Measurements from ENCODE around the gene HBB. TPM values are rescaled to one million over a fixed set of nuclear protein-coding genes. Genes with fewer than 3 reads are reported as not detected.

HBB gene
- total RNA-seq, 4 donors from 2014 or later = 3.7 to 45.8 (median 15.2) TPM

DNA sequence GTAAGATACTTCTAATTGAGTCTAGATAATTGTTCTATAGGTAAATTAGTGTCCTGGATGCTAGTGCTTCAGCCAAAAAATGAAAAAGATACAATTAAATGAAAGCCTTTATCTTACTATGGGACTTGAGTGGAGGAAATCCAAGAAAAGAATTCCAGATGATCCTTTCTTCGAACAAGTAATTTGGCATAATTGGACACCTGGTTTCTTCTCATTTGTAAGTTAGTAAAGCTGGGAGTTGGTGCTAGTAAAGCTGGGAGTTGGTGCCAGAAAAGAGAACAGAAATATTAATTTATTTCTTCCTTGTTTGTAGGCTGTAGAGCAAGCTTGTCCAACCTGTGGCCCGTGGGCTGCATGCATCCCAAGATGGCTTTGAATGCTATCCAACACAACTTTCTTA, 38.7 kb downstream of the HBB start:
- Histone ChIP-seq H3K27ac (no peak overlapping the region), H3K4me1 (no peaks in the 10 kb centered on the region), H3K9me3 (no peaks in the 10 kb centered on the region), H3K4me3 (no peak overlapping the region), H3K36me3 (no peaks in the 10 kb centered on the region), H3K27me3 (no peaks in the 10 kb centered on the region)
- WGBS = 72% methylated on average over 2 of the region's 2 CpGs
- no peak for DNase-seq (ENCODE audit: low spot score in 2 of 2)
- TF ChIP-seq POLR2AphosphoS5 (IDR thresholded peaks at IDR 0.05) = no peak
- no peak for TF ChIP-seq POLR2A (IDR thresholded peaks at IDR 0.05)
- no peak for TF ChIP-seq EP300 (IDR thresholded peaks at IDR 0.05)
- TF ChIP-seq, protein P1, sequence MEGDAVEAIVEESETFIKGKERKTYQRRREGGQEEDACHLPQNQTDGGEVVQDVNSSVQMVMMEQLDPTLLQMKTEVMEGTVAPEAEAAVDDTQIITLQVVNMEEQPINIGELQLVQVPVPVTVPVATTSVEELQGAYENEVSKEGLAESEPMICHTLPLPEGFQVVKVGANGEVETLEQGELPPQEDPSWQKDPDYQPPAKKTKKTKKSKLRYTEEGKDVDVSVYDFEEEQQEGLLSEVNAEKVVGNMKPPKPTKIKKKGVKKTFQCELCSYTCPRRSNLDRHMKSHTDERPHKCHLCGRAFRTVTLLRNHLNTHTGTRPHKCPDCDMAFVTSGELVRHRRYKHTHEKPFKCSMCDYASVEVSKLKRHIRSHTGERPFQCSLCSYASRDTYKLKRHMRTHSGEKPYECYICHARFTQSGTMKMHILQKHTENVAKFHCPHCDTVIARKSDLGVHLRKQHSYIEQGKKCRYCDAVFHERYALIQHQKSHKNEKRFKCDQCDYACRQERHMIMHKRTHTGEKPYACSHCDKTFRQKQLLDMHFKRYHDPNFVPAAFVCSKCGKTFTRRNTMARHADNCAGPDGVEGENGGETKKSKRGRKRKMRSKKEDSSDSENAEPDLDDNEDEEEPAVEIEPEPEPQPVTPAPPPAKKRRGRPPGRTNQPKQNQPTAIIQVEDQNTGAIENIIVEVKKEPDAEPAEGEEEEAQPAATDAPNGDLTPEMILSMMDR (IDR thresholded peaks at IDR 0.05) = no peak

DNA sequence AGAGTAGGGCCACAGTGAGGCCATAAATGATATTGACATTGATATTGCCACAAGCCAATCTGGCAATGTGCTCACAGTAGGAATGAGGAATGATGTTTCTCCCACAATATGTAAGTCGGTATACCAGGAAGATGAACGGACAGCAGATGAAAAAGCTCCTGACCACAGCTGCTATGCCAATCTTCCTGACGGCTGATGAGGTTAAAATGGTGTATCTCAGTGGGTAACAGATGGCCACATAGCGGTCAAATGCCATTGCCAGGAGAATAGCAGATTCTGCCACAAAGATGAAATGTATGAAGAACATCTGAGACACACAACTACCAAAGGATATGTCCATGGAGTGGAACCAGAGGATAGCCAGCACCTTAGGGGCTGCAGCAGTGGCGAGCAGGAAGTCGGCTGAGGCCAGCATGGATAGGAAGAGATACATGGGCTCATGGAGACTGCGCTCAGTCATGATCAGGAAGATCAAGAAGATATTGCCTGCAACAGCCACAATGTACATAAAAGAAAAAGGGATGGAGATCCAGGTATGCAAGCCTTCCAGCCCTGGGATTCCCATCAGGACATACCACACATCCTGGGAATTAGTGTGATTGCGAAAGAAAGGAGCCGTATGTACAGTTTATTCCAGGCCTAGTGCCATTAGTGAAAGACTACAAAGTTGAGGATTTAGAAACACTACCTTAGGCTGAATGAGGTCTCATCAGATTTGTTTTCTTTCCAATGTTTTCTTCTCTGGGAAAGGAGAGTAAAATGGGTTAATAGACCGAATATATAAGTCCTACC, 48.6 kb downstream of the HBB start:
- no peak for TF ChIP-seq POLR2A (IDR thresholded peaks at IDR 0.05)
- no peak for DNase-seq (ENCODE audit: low spot score in 2 of 2)
- H3K36me3 ChIP-seq = no peaks in the 10 kb centered on the region
- H3K27ac ChIP-seq = no peak overlapping the region
- WGBS = 77% methylated on average over 10 of the region's 10 CpGs
- H3K9me3 ChIP-seq = no peaks in the 10 kb centered on the region
- H3K4me3 ChIP-seq = no peak overlapping the region
- no peaks in the 10 kb centered on the region for H3K27me3 ChIP-seq
- no peaks in the 10 kb centered on the region for H3K4me1 ChIP-seq

Other genes with a start within 250 kb of the HBB start
- not detected for gene OR51L1, start 232.2 kb downstream of the HBB start, total RNA-seq
- gene OR52J3, start 180.5 kb downstream of the HBB start, total RNA-seq = not detected
- not detected for gene OR52E2, start 167.4 kb downstream of the HBB start, total RNA-seq
- gene OR52E1, start 157.5 kb downstream of the HBB start, total RNA-seq = not detected
- not detected for gene OR52A5, start 88.7 kb downstream of the HBB start, total RNA-seq
- not detected for gene OR52A1, start 72.3 kb downstream of the HBB start, total RNA-seq
- not detected for gene OR51V1, start 26.4 kb downstream of the HBB start, total RNA-seq
- not detected for gene HBD, start 7.4 kb upstream of the HBB start, total RNA-seq
- not detected for gene HBG1, start 22.8 kb upstream of the HBB start, total RNA-seq
- gene HBG2, start 27.7 kb upstream of the HBB start, total RNA-seq = not detected
- 1 to 10 TPM in 1 of 4 donors, not detected in 3; 1.9 TPM for gene HBE1, start 42.9 kb upstream of the HBB start, total RNA-seq
- not detected for gene OR51B4, start 74.9 kb upstream of the HBB start, total RNA-seq
- not detected for gene OR51B2, start 97.2 kb upstream of the HBB start, total RNA-seq
- gene OR51B5, start 116.5 kb upstream of the HBB start, total RNA-seq = not detected
- not detected for gene OR51B6, start 124.4 kb upstream of the HBB start, total RNA-seq
- gene OR51M1, start 156.7 kb upstream of the HBB start, total RNA-seq = not detected
- not detected for gene OR51Q1, start 195.0 kb upstream of the HBB start, total RNA-seq
- not detected for gene OR51I1, start 214.4 kb upstream of the HBB start, total RNA-seq
- not detected for gene OR51I2, start 222.3 kb upstream of the HBB start, total RNA-seq

Data from suprapubic skin (tissue), 4 donors.